HG03175 (cell line): ENCODE measurements around the gene ARMC5.
"Not testable (repeated sequence)": the region's sequence is repeated elsewhere in the genome, so short reads cannot be mapped to it uniquely, and the experiment has no call there.

ENCODE experiments used
- ATAC-seq: cut with Tn5 transposase; IDR thresholded peaks from one replicate; pipeline ENCODE4 v1.9.1; 2021; ENCODE audit warnings: mild to moderate bottlenecking, moderate library complexity; ENCODE audit not compliant: unreplicated experiment

ARMC5 gene, protein sequence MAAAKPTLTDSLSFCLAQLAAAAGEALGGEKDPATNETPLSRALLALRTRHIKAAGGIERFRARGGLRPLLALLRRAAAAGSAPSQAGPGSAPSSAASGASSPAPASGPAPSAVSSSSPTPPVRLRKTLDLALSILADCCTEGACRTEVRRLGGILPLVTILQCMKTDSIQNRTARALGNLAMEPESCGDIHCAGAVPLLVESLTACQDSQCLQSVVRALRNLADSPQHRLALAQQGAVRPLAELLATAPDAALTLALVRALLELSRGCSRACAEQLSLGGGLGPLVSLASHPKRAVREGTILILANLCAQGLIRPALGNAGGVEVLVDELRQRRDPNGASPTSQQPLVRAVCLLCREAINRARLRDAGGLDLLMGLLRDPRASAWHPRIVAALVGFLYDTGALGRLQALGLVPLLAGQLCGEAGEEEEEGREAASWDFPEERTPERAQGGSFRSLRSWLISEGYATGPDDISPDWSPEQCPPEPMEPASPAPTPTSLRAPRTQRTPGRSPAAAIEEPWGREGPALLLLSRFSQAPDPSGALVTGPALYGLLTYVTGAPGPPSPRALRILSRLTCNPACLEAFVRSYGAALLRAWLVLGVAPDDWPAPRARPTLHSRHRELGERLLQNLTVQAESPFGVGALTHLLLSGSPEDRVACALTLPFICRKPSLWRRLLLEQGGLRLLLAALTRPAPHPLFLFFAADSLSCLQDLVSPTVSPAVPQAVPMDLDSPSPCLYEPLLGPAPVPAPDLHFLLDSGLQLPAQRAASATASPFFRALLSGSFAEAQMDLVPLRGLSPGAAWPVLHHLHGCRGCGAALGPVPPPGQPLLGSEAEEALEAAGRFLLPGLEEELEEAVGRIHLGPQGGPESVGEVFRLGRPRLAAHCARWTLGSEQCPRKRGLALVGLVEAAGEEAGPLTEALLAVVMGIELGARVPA

GRCh38 chr16:31458844-31459686 is at the start of gene ARMC5:
Gene ARMC5 (plus strand): TSS chr16:31459501. CDS start chr16:31459525, 24 bp downstream.
- peak; percentile 67 for ATAC-seq

DNA sequence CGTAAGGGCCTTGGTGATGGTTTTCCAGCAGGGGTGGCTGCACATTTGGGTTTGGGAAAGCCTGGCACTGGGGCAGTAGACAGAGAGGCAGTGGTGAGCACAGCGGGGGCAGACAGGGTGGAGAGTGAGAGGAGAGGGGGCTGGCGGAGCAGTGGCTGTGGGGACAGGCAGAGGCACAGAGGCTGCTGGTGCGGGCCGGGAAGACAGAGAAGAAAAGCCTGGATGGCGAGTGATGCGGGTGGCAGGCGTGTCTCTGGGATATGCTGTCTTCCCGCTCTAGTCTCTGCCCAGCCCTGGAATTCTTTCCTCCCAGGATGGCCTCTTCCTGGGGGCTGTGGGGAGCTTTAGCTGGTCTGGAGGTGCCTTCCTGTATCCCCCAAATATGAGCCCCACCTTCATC is 49.2 kb upstream of the ARMC5 start:
- ATAC-seq, result no peak

DNA sequence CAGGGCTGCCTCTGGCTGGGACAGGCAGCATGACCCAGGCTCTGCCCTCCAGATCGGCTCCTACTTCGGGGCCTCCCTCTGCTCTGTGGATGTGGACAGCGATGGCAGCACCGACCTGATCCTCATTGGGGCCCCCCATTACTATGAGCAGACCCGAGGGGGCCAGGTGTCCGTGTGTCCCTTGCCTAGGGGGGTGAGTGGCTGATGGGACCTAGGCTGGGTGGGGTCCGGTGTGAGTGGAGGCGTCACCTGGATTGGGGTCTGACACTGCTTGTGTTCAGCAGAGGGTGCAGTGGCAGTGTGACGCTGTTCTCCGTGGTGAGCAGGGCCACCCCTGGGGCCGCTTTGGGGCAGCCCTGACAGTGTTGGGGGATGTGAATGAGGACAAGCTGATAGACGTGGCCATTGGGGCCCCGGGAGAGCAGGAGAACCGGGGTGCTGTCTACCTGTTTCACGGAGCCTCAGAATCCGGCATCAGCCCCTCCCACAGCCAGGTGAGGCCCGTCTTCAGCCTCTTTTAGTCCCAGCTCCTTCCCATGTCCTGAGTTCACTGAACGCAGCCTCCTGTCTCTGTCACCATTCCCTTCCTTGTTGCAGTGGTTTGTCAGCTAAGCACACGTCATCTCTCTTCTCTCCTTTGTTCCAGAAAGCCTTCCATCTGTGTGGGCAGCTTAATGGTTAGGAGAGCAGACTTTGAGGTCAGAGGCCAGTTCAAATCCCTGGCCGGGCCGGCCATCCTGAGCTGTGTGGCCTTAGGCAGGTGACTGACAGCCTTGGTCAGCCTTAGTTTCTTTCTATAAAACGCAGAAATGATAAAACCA is 48.1 kb upstream of the ARMC5 start:
- ATAC-seq, result no peak

DNA sequence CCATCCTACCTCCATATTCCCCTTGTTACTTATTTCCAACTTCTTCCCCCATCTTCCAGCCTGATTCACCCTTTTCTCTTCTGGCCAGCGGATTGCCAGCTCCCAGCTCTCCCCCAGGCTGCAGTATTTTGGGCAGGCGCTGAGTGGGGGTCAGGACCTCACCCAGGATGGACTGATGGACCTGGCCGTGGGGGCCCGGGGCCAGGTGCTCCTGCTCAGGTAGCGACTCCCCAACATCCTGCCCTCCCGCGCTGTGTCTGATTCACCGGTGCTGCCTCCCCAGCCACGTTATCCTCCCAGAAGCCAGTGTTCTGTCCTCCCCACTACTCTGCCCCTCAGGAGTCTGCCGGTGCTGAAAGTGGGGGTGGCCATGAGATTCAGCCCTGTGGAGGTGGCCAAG is 46.6 kb upstream of the ARMC5 start:
- ATAC-seq, result no peak

DNA sequence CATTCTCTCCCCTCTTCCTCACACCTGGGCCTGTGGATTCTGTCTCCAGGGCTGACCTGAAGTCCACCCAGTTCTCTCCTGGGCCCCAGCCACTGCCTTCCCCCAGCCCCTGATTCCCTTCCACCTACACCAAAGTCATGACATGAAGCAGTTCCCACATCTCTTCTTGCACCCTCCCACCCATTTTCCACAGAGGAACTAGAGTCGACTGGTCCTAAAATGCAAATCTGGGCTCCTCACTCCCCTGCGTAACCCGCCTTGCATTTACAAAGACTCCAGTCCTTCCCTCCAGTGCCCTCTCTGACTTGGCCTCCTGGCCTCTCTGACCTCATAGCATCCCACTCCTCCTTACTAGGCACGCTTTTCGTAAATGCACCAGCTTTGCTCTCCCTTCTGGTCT is 45.9 kb upstream of the ARMC5 start:
- no peak for ATAC-seq

DNA sequence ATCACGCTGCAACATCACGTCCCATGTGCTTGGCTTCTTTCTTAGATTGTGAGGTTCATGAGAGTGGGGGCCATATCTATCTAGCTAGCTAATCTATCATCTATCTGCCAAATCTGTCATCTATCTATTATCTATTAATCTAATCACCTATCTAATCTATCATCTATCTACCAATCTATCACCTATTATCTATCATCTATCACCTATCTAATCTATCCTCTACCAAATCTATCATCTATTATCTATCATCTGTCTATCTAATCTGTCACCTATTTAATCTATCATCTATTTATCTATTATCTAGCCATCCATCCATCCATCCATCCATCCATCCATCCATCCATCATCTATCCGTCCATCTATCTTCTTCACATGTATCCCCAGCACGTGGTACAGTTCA is 45.4 kb upstream of the ARMC5 start:
- no peak for ATAC-seq

DNA sequence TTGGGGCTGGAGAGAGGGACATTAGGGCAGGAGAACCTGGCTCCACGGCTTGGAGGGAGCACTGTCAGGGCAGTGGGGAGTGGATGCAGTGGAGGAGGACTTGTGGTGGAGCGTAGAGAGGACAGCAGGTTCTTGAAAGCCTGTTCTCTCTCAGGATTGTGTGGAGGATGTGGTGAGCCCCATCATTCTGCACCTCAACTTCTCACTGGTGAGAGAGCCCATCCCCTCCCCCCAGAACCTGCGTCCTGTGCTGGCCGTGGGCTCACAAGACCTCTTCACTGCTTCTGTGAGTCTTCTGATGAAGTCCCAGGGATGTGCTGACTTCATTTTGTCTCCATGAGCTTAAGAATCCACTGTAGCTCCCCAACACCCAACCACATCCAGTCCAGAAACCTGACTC is 44.6 kb upstream of the ARMC5 start:
- ATAC-seq, result no peak

GRCh38 chr16:31416371-31416770 is 42.9 kb upstream of the ARMC5 start:
- ATAC-seq, result no peak

- ATAC-seq, result not testable (repeated sequence)
These were observed 42.3 kb upstream of the ARMC5 start for GRCh38 chr16:31417036-31417435.

DNA sequence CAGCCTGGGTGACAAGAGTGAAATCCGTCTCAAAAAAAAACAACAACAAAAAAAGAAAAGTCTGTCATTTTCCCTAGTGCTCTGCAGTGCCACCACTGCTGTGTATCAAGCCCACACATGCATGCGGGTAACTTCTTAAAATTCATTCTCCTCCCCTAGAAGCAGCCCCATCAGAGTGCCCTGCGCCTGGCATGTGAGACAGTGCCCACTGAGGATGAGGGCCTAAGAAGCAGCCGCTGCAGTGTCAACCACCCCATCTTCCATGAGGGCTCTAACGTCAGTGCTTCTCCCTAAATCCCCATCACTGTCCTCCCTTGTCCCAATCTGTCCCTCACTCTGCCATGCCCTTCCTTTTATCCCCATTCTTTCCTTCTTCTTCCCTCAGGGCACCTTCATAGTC is 41.4 kb upstream of the ARMC5 start:
- ATAC-seq, result no peak

DNA sequence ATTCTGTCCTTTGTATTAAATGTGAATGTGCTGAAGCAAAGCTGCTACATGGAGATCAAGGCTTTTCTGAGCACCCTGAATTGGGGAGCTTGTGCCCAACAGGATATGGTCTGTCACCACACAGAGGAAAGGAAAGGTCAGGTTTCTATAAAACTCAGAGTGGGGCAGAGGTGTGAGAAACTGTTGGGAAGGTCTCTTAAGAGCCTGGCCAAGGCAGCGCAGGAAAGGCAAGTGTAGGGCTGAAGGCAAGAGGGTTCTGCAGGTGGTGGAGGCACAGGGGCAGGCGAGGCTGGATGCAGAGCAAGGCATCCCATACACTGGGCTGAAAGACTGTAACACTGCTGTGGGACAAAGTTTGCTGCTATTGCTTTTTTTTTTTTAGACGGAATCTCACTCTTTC is 39.3 kb upstream of the ARMC5 start:
- no peak for ATAC-seq

GRCh38 chr16:31421587-31421986 is 37.7 kb upstream of the ARMC5 start:
- ATAC-seq, result no peak

DNA sequence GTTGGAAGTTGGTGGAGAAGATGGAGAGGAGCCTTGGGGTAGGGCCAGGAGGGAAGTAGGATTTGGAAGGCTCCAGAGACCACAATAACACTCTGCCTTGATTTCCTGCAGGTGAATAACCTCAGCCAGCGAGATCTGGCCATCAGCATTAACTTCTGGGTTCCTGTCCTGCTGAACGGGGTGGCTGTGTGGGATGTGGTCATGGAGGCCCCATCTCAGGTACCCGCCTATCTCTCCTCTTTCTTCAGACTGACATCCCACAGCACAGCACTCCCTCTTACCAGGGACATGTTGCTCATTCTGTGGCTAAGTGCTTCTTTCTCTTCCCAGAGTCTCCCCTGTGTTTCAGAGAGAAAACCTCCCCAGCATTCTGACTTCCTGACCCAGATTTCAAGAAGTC is 36.1 kb upstream of the ARMC5 start:
- no peak for ATAC-seq

- no peak for ATAC-seq
These were observed 35.5 kb upstream of the ARMC5 start for GRCh38 chr16:31423801-31424200.

DNA sequence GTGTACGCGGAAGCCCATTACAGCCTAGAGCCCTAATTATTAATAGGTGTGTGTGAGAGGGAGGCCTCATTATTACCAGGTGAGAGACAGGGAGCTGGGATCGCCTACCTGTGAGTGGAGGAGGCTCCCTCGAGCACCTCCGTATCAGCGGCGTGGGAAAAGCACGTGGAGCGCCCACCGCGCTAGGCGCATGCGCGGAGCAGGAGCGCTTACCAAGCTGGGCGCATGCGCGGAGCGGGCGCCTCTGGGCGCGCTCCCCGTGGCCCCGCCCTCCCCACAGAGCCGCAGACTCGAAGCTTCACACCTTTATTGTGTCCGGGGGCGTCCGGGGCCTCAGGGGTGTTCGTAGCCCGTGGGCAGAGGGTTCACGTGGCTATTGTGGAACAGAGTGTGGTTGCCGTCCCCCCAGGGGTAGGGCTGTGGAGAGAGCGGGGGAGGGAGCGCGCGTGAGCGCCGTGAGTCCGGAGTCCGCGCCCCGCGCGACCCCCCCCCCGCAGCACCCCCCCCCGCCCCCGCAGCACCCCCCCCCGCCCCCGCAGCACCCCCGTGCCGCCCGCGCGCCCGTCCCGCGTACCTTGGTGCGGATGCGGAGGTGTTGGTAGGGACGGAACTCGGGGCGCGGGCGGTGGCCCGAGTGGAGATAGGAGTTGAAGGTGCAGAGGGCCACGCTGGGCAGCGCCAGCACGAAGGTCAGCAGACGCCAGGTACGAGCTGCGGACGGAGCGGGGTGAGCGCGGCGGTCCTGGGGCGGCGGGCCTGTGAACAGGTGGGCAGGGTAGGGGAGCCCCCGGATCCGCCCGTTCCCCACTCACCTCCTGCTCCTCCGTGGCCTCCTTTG is 31.6 kb upstream of the ARMC5 start:
- ATAC-seq, result no peak

- no peak for ATAC-seq
These were observed 31.1 kb upstream of the ARMC5 start, which contains the start of gene COX6A2 for GRCh38 chr16:31428279-31428597. Gene COX6A2 (minus strand): TSS chr16:31428360. CDS start chr16:31428325, 35 bp downstream.

DNA sequence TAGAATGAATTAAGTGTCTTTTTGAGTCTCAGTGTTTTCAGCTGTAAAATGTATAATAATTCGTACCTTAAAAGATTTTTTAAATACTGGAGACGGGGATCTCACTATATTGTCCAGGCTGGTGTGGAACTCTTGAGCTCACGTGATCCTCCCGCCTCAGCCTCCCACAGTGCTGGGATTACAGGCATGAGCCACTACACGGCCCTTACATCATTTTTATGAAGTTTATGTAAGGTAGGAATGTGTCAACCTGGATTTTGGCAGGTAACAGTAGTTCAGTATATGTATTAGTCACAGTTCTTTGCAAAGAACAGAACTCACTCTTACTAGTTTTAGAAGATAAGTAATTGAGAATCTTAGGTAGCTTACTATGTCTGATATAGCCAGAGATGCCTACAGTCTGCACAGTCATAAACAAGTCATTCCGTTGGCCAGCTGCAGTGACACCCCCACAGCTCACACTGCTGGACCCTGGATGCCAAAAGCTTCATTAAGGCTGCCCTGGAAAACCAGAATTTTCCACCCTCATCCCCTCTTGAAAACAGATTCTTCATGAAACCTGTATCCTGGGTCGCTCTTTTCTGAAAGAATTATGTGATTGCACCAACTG is 30.6 kb upstream of the ARMC5 start:
- no peak for ATAC-seq

- no peak for ATAC-seq
These were observed 30.0 kb upstream of the ARMC5 start for GRCh38 chr16:31429314-31429713.

- no peak for ATAC-seq
These were observed 29.5 kb upstream of the ARMC5 start for GRCh38 chr16:31429796-31430195.
